ENCODE results near the gene STARD6. TPM values are rescaled to one million over a fixed set of nuclear protein-coding genes. Genes with fewer than 3 reads are reported as not detected.

STARD6 gene, protein sequence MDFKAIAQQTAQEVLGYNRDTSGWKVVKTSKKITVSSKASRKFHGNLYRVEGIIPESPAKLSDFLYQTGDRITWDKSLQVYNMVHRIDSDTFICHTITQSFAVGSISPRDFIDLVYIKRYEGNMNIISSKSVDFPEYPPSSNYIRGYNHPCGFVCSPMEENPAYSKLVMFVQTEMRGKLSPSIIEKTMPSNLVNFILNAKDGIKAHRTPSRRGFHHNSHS
- total RNA-seq = not detected in 2 replicates

DNA sequence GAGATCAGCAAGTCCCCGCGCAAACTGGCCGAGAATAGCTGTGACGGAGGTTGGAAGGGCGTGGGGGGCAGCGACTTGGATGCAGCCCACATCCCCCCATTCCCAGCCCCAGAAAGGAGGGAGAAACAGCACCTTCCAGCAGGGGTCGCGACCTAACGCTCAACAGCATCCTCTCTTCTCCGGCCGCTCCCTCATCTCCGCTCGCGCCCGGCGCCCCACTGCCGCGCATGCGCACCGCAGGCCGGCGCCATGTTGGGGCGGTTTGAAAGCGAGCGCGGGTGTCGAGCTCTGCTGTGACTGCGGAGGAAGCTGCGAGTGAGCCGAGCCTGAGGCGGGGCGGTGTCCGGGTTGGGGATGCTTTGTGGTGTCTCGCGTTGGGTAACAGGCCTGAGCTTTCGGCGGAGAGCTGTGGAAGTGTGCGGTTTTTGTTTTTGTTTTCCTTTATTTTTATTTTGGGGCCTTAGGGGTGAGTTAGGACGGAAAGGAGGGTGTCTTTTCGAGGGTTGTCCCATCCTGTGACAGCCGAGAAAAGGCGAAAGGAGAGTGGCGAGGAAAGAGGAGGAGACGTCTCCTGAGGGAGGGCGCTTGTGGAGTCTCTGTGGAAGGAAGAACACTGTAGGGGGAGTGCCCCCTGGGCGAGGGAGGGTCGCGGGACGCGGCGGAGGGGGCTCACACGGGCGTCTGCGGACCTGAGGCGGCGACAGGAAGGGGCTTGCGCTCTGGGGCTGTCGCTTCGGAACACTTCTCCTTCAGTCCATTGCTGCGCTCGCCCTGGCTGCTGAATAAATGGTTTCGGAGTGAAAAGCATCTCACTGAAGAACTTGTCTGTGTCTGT, at the start of gene STARD6, which contains the start of gene C18orf54:
TSS of gene STARD6 (minus strand) at position 199 of the 835 bp plus-strand sequence. CDS start 3,285 bp downstream, outside the sequence.
TSS of gene C18orf54 (plus strand) at position 247 of the 835 bp plus-strand sequence. CDS start 2,667 bp downstream, outside the sequence.

Other genes with a start within 250 kb of the STARD6 start
- 27.4 and 27.6 TPM in 2 replicates for gene MBD2, start 133.2 kb downstream of the STARD6 start, total RNA-seq
- gene POLI, start 88.3 kb downstream of the STARD6 start, total RNA-seq = 17.6 and 23.0 TPM in 2 replicates
- gene C18orf54, start within 50 bp of the STARD6 start, total RNA-seq = 1.1 and 1.3 TPM in 2 replicates
- not detected in 2 replicates for gene DYNAP, start 233.4 kb upstream of the STARD6 start, total RNA-seq

All from smooth muscle cell of bladder (primary cell).